Epithelial cell of prostate (primary cell): ENCODE results near the gene TBC1D8.

ENCODE experiments used
- DNase-seq: peaks from one replicate; pipeline ENCODE4 v3.0.0-alpha.2; 2011; ENCODE audit warnings: low read depth, low spot score
- H3K27ac ChIP-seq: fragments of 450-650 bp; 2 replicates; pipeline ENCODE4 v1.5.1; 2017; ENCODE audit warnings: mild to moderate bottlenecking

The TBC1D8 gene

DNA sequence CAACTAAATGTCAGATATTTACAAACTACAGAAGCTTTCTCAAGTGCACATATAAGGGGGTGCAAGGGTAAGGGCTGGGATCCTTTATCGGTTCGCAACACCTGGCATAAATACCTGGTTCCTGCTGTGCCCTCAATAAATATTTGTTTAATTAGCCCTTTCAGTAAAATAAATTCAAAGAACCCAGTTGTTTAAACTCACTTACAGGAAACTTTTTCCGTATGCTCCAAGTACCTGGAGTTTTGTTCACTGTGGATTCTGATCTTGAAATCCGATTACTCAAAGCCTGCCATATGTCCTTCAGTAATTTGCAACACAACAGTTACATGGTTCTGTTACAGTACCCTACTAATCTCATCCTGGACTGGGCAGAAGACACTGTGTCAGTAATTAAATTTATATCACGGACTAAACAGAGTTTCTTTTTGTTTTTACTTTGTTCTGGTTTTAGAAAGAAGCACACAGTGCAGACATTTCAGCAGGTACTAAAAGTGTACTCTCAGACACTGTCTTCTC lies 36.9 kb downstream of the TBC1D8 start:
- DNase-seq: no peak
- peak overlapping the region; percentile 86 for H3K27ac ChIP-seq

DNA sequence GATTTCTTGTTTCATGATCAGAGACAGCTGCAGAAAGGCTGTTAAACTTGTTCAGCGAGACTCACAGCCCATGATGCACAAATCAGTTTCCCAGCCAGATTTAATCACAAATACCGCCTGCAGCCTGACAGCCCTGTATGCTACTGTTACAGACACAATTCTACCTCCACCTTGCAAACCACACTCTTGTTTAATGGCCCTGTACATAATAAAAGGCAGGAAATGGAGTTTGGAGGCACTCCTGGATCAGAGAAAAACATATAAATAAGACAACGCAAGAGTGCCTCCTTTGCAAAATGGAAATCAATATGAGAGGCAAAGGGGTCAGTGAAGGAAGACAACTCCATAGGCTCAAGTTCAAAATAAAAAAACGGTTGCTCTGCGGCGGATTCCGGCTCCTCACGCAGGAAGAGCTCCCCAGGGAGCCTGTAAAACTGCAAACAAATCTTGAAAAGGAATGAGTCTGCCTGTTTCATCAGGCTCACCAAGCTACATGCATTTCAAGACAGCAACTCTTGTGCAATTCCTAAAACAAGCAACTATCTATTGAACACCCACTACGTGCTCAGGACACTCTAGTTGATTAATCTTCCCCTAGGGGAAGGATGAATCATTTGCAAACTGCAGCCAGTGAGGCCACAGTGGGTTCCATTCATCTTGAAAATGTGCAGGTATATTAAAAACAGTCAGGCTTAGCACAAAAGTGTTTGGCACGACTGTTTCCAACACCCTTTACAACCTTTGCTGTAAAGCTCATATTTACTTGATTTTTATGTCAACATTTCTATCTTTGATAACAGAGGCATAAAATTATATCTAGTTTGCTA lies 37.5 kb downstream of the TBC1D8 start:
- peak overlapping the region; percentile 86 for H3K27ac ChIP-seq
- DNase-seq: peak; percentile 96

GRCh38 chr2:101112772-101113157 lies 38.4 kb downstream of the TBC1D8 start:
- peak; percentile 29 for DNase-seq

GRCh38 chr2:101111917-101112771 lies 39.0 kb downstream of the TBC1D8 start:
- peak overlapping the region; percentile 86 for H3K27ac ChIP-seq

More at GRCh38 chr2:101112772-101113157, 38.4 kb downstream of the TBC1D8 start:
- H3K27ac ChIP-seq: peak overlapping the region; percentile 86

DNA sequence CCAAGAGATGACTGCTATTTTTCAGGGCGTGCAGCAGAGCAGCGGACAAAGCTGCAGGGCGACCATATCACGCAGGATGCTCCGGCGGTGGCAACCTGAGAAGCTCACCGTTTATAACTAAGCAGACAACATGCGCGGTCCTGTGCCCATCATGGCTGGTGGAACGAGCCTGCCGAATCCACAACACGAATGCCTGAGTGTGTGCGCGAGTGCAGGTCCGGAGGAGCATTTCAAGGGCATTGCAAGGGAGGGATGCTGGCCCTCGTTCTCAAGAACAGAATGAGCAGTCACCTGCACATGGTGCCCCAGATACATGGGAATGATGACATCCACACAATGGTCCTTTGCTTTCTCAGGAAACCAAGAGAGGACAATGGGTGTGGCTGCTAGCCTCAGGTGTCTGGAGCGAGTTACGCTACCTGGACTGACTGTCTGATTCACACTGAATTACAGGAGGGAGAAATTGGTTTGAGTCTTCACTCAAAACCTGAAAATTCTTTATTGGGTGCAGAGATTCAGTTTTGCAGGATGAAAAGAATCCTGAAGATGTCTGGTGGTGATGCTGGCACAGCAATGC lies 39.8 kb downstream of the TBC1D8 start:
- peak overlapping the region; percentile 86 for H3K27ac ChIP-seq
- DNase-seq: peak; percentile 33

More at GRCh38 chr2:101111917-101112771, 39.0 kb downstream of the TBC1D8 start:
- no peak for DNase-seq

DNA sequence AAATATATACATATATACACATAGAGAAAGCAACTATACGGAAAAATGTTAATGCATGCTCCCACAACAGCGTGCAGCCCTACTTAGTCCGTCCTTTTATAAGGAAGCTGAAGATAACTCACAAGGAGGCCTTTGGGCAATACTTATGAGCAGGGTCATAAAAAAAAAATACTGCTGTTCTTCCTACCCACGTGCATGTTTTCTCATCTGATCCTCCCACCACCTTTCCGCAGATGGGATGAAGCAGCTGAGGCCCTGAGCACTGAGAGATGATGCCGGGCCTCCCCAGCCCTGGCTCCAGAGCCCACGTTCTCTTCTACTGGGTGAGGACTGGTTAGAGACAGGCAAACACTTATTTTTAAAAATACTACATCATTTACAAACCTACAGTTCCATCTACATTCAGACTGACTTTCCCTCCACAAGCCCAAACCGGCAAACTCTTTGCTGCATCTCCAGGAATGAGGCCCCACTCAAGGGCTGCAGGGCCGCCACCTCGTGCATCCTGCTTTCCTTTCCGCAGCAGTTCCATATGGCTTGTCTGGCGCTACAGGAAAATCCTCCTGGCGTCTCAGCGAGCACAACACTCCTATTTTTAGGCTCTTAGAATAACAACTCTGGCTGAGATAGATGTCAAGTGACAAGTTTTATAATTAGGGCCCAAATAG lies 41.6 kb downstream of the TBC1D8 start:
- no peak overlapping the region for H3K27ac ChIP-seq
- DNase-seq: no peak

DNA sequence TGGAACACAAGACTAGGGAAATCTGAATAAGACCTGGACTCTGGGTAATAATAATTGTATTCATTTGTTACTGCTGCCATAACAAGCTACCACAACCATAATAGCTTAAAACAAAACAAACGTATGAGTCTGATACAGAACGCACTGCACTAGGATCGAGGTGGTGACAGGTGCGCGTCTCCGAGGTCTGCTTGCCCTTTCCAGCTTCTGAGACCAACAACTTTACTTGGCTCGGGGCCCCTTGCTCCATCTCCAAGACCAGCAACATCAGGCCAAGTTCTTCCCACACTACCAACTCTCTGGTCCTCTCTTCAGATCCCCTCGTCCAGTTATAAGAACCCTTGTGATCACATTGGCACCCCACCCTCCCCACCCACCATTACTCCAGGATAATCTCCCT lies 42.8 kb downstream of the TBC1D8 start:
- H3K27ac ChIP-seq: no peak overlapping the region
- no peak for DNase-seq

- no peak for DNase-seq
- H3K27ac ChIP-seq: no peak overlapping the region
These were observed 43.9 kb downstream of the TBC1D8 start for GRCh38 chr2:101107241-101107640.

GRCh38 chr2:101106453-101107181 lies 44.6 kb downstream of the TBC1D8 start:
- H3K27ac ChIP-seq: no peak overlapping the region
- DNase-seq: no peak

- no peak overlapping the region for H3K27ac ChIP-seq
These were observed 45.5 kb downstream of the TBC1D8 start for GRCh38 chr2:101105654-101106053.

DNA sequence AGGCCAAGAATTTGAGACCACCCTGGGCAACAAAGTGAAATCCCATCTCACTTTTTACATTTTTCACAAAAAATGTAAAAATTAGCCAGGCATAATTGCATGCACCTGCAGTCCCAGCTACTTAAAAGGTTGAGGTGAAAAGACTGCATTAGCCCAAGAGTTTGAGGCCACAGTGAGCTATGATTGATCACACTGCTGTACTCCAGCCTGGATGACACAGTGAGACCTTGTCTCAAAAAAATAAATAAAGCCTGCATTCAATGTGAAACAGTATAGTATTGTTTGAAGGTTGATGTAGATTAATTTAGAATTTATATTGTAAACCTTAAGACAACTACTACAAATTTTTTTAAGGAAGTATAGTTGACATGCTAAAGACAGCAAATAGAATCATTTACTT lies 53.5 kb downstream of the TBC1D8 start:
- H3K27ac ChIP-seq: no peak overlapping the region
- DNase-seq: no peak

More at GRCh38 chr2:101105654-101106053, 45.5 kb downstream of the TBC1D8 start:
- no peak for DNase-seq

DNA sequence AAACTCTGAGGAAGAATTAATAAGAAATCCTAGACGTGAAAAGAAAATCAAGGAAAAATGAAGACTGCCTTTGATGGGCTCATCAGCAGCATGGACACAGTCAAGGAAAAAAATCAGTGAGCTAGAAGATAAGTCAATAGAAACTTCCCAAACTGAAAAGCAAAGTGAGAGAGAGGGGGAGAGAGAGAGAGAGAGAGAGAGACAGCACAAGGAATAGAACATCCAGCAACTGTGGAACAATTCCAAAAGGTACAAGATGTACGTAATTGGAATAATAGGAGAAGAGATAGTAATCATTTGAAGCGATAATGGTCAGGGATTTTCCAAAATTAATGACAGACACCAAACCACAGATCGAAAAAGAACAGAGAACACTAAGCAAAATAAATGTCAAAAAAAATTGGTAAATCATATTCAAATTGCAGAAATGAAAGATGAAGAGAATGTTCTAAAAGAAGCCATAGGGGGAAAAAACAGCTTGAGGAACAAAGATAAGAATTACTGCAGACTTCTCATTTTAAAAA lies 54.5 kb downstream of the TBC1D8 start:
- H3K27ac ChIP-seq: no peak overlapping the region
- no peak for DNase-seq

DNA sequence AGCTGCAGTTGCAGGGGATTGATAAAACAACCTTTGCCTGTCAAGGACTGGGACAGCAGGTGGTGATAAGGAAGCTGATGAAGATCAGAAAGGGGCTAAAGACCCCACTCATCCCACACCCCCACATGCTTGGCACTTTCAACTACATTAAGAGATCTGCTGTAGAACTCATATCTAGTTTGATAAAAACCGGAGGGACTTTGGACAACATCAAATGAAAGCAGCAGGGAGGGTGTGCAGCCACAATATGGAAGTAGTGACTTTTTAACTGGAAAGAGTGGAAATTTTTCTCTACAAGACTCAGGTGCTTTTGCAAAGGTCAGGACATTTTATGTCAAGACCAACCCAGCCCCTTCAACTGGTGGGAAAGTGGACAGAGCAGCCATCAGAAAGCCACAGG lies 56.8 kb downstream of the TBC1D8 start:
- no peak overlapping the region for H3K27ac ChIP-seq
- DNase-seq: no peak

DNA sequence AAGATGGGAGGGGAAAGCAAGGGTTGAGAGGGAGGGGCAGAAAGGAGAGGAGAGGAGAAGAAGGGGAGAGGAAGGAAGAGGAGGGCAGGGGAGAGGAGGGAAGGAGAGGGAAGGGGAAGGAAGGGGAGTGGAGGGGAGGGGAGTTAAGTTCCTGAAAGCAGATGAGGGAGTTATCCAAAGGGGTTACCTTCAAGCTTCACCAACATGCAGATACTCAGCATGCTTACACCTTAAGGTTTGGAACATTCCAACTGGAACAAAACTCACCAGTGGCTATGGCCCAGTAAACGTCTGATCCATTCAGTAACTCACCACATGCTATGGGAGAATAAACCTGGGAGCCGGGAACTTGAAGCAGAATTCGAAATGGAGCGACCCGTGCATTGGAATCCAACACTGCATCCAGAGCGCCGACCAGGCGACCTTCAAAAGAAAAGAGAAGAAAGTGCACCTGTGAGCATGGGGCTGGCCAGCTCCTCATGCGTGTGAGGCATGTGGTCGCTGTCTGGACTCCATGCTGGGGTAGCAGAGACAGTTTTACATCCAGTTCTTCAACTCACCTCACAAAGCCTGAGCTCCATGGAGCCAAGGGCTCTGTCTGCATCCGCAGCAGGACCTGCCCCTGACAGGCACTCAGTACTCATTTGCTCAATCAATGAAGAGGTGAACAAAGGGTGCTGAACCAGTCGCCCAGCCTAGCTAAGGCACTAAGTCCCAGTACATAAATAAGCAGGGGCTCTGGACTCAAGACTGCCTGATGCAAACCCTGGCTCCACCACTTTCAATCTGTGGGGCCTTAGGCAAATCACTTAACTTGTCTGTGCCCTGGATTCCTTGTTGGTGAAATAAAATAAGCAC lies 61.0 kb downstream of the TBC1D8 start:
- no peak for DNase-seq
- no peak overlapping the region for H3K27ac ChIP-seq

DNA sequence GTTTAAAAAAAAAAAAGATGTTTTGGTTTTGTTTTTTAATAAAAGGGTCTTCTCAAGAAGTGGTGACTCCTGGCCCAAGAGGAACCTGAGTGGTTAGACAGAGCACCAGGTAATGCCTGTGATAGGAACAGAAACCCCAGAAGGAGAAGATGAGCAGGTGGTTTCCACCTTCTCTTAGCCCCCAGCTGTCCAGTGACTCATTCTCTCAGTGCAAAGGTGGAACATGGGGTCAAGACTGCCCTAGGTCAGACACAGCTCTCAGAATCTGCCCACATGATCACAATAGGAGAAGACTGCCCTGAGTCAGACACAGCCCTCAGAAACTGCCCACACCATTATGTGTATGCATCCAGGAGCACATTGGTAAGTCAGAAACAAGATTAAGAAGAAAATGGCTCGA lies 61.8 kb downstream of the TBC1D8 start:
- no peak overlapping the region for H3K27ac ChIP-seq
- no peak for DNase-seq

DNA sequence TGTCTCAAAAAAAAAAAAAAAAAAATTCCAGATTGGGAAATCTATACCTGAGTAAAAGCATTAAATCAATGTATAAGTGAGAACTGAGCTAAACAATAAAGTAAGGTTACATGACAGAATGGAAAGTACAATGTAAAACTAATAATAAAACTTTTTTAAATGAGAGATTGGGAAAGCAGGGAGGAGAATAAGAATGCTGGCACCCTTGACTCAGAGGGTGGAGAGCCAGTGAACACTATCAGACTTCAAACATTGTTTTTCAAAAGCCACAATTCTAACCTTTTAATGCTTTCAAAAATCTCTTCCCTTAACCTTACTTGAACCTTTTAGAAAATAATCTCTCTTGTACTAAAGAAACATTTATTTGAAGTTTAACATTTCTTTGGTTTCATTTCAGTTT lies 63.5 kb downstream of the TBC1D8 start:
- H3K27ac ChIP-seq: no peak overlapping the region
- DNase-seq: no peak

DNA sequence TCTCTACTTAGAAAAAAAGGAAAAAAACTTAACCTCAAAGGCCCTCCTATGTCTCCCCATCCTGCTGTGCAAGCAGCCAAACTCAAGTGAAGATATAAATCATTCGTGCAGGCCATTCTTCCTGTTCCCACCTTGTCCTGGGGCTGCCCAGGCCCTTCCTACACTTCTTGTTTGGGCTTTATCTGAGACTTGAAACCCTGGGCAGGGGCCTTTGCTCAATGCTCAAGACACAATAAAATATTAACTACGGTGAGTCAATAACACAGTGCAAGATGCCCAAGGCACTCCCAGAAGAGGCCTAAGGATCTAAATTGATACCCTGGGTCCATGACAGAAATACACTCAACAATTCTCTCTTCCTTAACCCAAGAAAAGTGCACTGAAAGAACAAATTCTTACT lies 67.6 kb downstream of the TBC1D8 start:
- H3K27ac ChIP-seq: no peak overlapping the region
- no peak for DNase-seq

GRCh38 chr2:101082998-101083397 lies 68.2 kb downstream of the TBC1D8 start:
- no peak overlapping the region for H3K27ac ChIP-seq
- no peak for DNase-seq
